Motor neuron (in vitro differentiated cells): Measurements from ENCODE around the gene FXYD7. TPM values are rescaled to one million over a fixed set of nuclear protein-coding genes. Genes with fewer than 3 reads are reported as not detected.
A peak's percentile ranks its signal among the peaks of the same experiment; 100 is the strongest.

ENCODE experiments used
- ATAC-seq, 8 experiments: fragments of 200-7000 bp; cut with Tn5 transposase; replicated peaks in 6 of 8; 2 replicates each; pipeline ENCODE4 v1.8.0; 2021; ENCODE audit warnings: mild to moderate bottlenecking in 8 of 8, moderate library complexity in 8 of 8
- H3K27ac ChIP-seq, 2 donors: fragments of 250-450 bp; sonication (Bioruptor Pico); 2 replicates each; pipeline ENCODE4 v1.9.0; 2021; ENCODE audit warnings: antibody characterized with exemption in 2 of 2, mild to moderate bottlenecking in 2 of 2, moderate library complexity in 1 of 2
- H3K4me1 ChIP-seq, 2 donors: fragments of 250-450 bp; sonication (Bioruptor Pico); replicated peaks in 1 of 2; 2 replicates each; pipeline ENCODE4 v1.6.1; 2021; ENCODE audit warnings: antibody characterized with exemption in 2 of 2, mild to moderate bottlenecking in 2 of 2, moderate library complexity in 1 of 2
- H3K4me3 ChIP-seq, 5 donors: fragments of 250-450 bp; sonication (Bioruptor Pico); 2 replicates each; pipeline ENCODE4 v1.9.0; 2021; ENCODE audit warnings: antibody characterized with exemption in 5 of 5, mild to moderate bottlenecking in 5 of 5, moderate library complexity in 4 of 5
- WGBS, 10 experiments: fragments of 450-650 bp; shearing (Covaris generic); methylation state at CpG; one replicate each; pipeline ENCODE4 v1.0.0; 2022; 5-methylcytosine and 5-hydroxymethylcytosine counted together
- in situ Hi-C, 9 experiments: fragments of 400-800 bp; cut with MboI; loops; one replicate each; pipeline ENCODE4 v1.15.0; 2021; ENCODE audit warnings: low sequenced_read_pairs in 9 of 9, low pct_unique_long_range_greater_than_20kb in 2 of 9; ENCODE audit not compliant: unreplicated experiment in 9 of 9
- total RNA-seq, 8 experiments: library from RNA; unstranded; fragments of 300-600 nt; gene quantifications; 2 replicates each; pipeline versions ENCODE4 v1.2.3 to v1.2.4, GENCODE V29; 2022

FXYD7 gene
- total RNA-seq, 8 experiments from 2014 or later, result 1.1 to 27.8 (median 14.5) TPM; not detected in 2

- in situ Hi-C loops, result loop anchor here in 1 of 9 experiments (25.0 kb wide), 1 partner anchor 105 kb away; the partner anchor contains the start of gene USF2
- Histone ChIP-seq H3K27ac (no peak overlapping the region), H3K4me3 (no peak overlapping the region), H3K4me1 (peaks cover 21% of the 10 kb centered on the region in 2 donors)
- WGBS, 10 experiments, result 100% methylated on average over 1 to 4 of the region's 4 CpGs; no CpG with 5 or more reads in 6 of the 10 experiments
- no peak for ATAC-seq
Observed at GRCh38 chr19:35157431-35157830, 14.4 kb downstream of the FXYD7 start.

GRCh38 chr19:35159606-35160005, 16.6 kb downstream of the FXYD7 start:
- Histone ChIP-seq H3K4me1 (peaks cover 6 to 8% of the 10 kb centered on the region in 2 donors), H3K4me3 (no peak overlapping the region), H3K27ac (no peak overlapping the region)
- WGBS, 10 experiments, result 70 to 100% (median 91%) methylated on average over 1 to 5 of the region's 8 CpGs; no CpG with 5 or more reads in 4 of the 10 experiments
- in situ Hi-C loops, result loop anchor here in 1 of 9 experiments (25.0 kb wide), 1 partner anchor 103 kb away; the partner anchor contains the start of gene USF2
- no peak for ATAC-seq

GRCh38 chr19:35160629-35161433, 17.8 kb downstream of the FXYD7 start:
- Histone ChIP-seq H3K4me1 (no peaks in the 10 kb centered on the region), H3K27ac (no peak overlapping the region), H3K4me3 (no peak overlapping the region)
- 60 to 100% (median 94%) methylated on average over 1 to 6 of the region's 9 CpGs; no CpG with 5 or more reads in 1 of the 10 experiments for WGBS, 10 experiments
- in situ Hi-C loops, result loop anchor here in 1 of 9 experiments (25.0 kb wide), 1 partner anchor 101 kb away; the partner anchor contains the start of gene USF2
- ATAC-seq, result no peak

- in situ Hi-C loops, result loop anchor here in 1 of 9 experiments (25.0 kb wide), 1 partner anchor 101 kb away; the partner anchor contains the start of gene USF2
- Histone ChIP-seq H3K27ac (no peak overlapping the region), H3K4me3 (no peak overlapping the region), H3K4me1 (no peaks in the 10 kb centered on the region)
- 90 to 100% (median 100%) methylated on average over 1 to 2 of the region's 2 CpGs; no CpG with 5 or more reads in 4 of the 10 experiments for WGBS, 10 experiments
- ATAC-seq, result no peak
Observed at GRCh38 chr19:35161434-35161743, 18.3 kb downstream of the FXYD7 start.

GRCh38 chr19:35162471-35163326, 19.6 kb downstream of the FXYD7 start:
- WGBS, 10 experiments, result 10 to 100% (median 91%) methylated on average over 1 to 4 of the region's 6 CpGs; no CpG with 5 or more reads in 1 of the 10 experiments
- no peak overlapping the region for H3K4me3 ChIP-seq
- H3K27ac ChIP-seq, result no peak overlapping the region
- no peaks in the 10 kb centered on the region for H3K4me1 ChIP-seq
- in situ Hi-C loops, result loop anchor here in 1 of 9 experiments (25.0 kb wide), 1 partner anchor 100 kb away; the partner anchor contains the start of gene USF2
- no peak for ATAC-seq

GRCh38 chr19:35164418-35164817, 21.4 kb downstream of the FXYD7 start:
- WGBS, 10 experiments, result 33 to 90% (median 80%) methylated on average over 1 to 2 of the region's 2 CpGs; no CpG with 5 or more reads in 5 of the 10 experiments
- H3K27ac ChIP-seq, result no peak overlapping the region
- ATAC-seq, result peak in 2 of 8 experiments; percentile 9 to 41

GRCh38 chr19:35165200-35166058, 22.4 kb downstream of the FXYD7 start:
- no peak overlapping the region for H3K4me3 ChIP-seq
- peaks cover 0 to 6% of the 10 kb centered on the region in 2 donors for H3K4me1 ChIP-seq
- 59 to 100% (median 77%) methylated on average over 1 to 5 of the region's 5 CpGs; no CpG with 5 or more reads in 2 of the 10 experiments for WGBS, 10 experiments
- in situ Hi-C loops, result loop anchor here in 1 of 9 experiments (25.0 kb wide), 1 partner anchor 97 kb away; the partner anchor contains the start of gene USF2
- ATAC-seq, result peak in 3 of 8 experiments; percentile 7 to 52 (median 8)
- no peak overlapping the region for H3K27ac ChIP-seq

More at GRCh38 chr19:35164418-35164817, 21.4 kb downstream of the FXYD7 start:
- no peak overlapping the region for H3K4me3 ChIP-seq
- H3K4me1 ChIP-seq, result peaks cover 0 to 6% of the 10 kb centered on the region in 2 donors
- in situ Hi-C loops, result loop anchor here in 1 of 9 experiments (25.0 kb wide), 1 partner anchor 98 kb away; the partner anchor contains the start of gene USF2

- in situ Hi-C loops, result loop anchor here in 1 of 9 experiments (25.0 kb wide), 1 partner anchor 96 kb away; the partner anchor contains the start of gene USF2
- Histone ChIP-seq H3K4me3 (no peak overlapping the region), H3K27ac (no peak overlapping the region), H3K4me1 (peaks cover 0 to 6% of the 10 kb centered on the region in 2 donors)
- WGBS, 10 experiments, result 90 to 100% (median 100%) methylated on average over 1 to 5 of the region's 7 CpGs; no CpG with 5 or more reads in 4 of the 10 experiments
- ATAC-seq, result peak in 2 of 8 experiments; percentile 5 to 14
Observed at GRCh38 chr19:35166100-35167063, 23.3 kb downstream of the FXYD7 start.

- in situ Hi-C loops, result loop anchor here in 1 of 9 experiments (25.0 kb wide), 1 partner anchor 95 kb away; the partner anchor contains the start of gene USF2
- ATAC-seq, result no peak
- peaks cover 0 to 6% of the 10 kb centered on the region in 2 donors for H3K4me1 ChIP-seq
- WGBS, 10 experiments, result 79 to 100% (median 89%) methylated on average over 2 to 4 of the region's 5 CpGs; no CpG with 5 or more reads in 3 of the 10 experiments
- no peak overlapping the region for H3K4me3 ChIP-seq
- H3K27ac ChIP-seq, result no peak overlapping the region
Observed at GRCh38 chr19:35167251-35168119, 24.4 kb downstream of the FXYD7 start.

GRCh38 chr19:35168196-35168595, 25.1 kb downstream of the FXYD7 start:
- peak in 1 of 8 experiments; percentile 12 for ATAC-seq
- 43 to 100% (median 78%) methylated on average over 1 to 3 of the region's 3 CpGs; no CpG with 5 or more reads in 2 of the 10 experiments for whole genome bisulfite sequencing, 10 experiments
- H3K4me1 ChIP-seq, result peaks cover 0 to 6% of the 10 kb centered on the region in 2 donors
- in situ Hi-C loops, result loop anchor here in 1 of 9 experiments (25.0 kb wide), 1 partner anchor 94 kb away; the partner anchor contains the start of gene USF2
- H3K27ac ChIP-seq, result no peak overlapping the region
- H3K4me3 ChIP-seq, result no peak overlapping the region
